T-helper 17 cell (primary cell): Measurements from ENCODE around the gene CETN2. TPM values are rescaled to one million over a fixed set of nuclear protein-coding genes. Genes with fewer than 3 reads are reported as not detected.

ENCODE experiments used
- ATAC-seq: fragments of 150-1000 bp; cut with Tn5 transposase; 2 replicates; pipeline ENCODE4 v1.10.0; 2021; ENCODE audit warnings: mild to moderate bottlenecking, moderate library complexity
- DNase-seq, 3 donors: peaks; one replicate each; pipeline versions ENCODE4 v3.0.0 to v3.0.0-alpha.2; 2020 to 2021
- H3K9me3 ChIP-seq: one replicate; pipeline ENCODE4 v1.7.0; 2013; ENCODE audit warnings: low read length, mild to moderate bottlenecking; ENCODE audit not compliant: control insufficient read depth, poor library complexity, severe bottlenecking
- H3K27ac Mint-ChIP-seq: one replicate; pipeline ENCODE4 v1.8.0; 2022; ENCODE audit warnings: mild to moderate bottlenecking, moderate library complexity, mixed read lengths
- H3K27me3 Mint-ChIP-seq: one replicate; pipeline ENCODE4 v1.8.0; 2022; ENCODE audit warnings: mixed read lengths
- H3K36me3 Mint-ChIP-seq: one replicate; pipeline ENCODE4 v1.8.0; 2022; ENCODE audit warnings: low read depth, mixed read lengths
- H3K4me1 Mint-ChIP-seq: one replicate; pipeline ENCODE4 v1.8.0; 2022; ENCODE audit warnings: mild to moderate bottlenecking, mixed read lengths
- H3K4me3 Mint-ChIP-seq: one replicate; pipeline ENCODE4 v1.8.0; 2022; ENCODE audit warnings: mild to moderate bottlenecking, moderate library complexity, mixed read lengths
- total RNA-seq, 4 donors: library from RNA in 2 of 4; stranded (reverse) in 2 of 4; gene quantifications; one replicate each; pipeline ENCODE4 v1.2.3 and lab custom pipeline; 2022 to 2026

CETN2 gene
- total RNA-seq (1 to 10 TPM; 7.5 to 9.4 TPM), total RNA-seq (lab: John Stamatoyannopoulos, UW) (6.5 to 9.9 reads per million in 2 donors)

DNA sequence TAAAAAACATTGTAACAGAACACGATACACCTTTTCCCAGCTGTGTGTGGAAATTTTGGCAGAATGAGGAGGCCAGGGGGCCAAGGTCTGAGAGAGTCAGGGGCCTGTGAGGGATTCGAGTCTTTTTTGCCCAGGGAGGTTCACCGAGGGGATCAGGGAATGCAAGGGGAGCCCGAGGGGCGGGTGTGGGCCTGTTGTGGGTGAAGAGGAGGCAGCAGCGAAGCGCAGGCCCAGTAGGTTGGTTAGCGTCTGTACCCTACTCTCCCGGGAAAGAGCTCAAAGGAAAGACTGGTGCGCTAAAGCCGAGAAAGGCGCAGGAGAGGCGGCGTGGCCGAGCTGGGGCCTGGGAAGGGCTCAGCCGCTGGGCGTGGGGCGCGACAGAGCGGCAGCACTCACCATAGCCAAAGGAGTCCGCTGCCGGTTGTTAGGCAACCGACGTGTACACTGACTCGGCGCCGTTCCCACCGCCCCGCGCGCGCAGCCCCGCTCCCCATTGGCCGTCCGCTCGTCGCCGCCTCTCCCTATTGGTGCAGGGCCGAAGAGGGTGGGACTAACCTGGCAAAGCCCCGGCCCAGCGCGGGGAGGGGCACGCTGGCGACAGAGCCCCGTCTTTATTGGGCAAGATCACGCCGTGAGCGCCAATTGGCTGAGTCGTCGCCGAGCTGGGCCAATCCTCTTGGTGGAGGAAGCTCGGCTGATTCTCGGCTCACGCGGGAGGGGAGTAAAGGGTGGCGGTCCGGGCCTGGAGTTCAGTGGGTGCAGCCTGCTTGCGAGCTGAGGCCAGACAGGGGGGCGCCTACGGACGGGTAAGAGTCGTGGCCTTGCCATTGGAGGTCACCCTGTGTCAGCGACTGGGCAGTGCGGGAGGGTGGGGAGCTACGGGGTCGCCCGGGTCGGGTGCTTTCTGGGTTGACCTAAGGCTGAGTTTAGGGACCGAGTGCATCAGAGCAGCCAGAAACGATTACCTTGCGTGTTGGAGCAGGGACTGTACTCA, at the start of gene CETN2, which contains the start of gene NSDHL:
CETN2 (minus strand) TSS at position 446 of the 994 bp plus-strand sequence; CDS start at position 399, 47 bp downstream.
NSDHL (plus strand) TSS at position 752 of the 994 bp plus-strand sequence. CDS start 15,262 bp downstream, outside the sequence.
- ATAC-seq: peak; percentile 98
- H3K36me3 Mint-ChIP-seq: peaks cover 2% of the 10 kb centered on the region
- DNase-seq: peak; percentile 86 to 90 (median 89)
- peaks cover 11% of the 10 kb centered on the region for H3K4me1 Mint-ChIP-seq
- H3K27ac Mint-ChIP-seq: peak within 1 kb of the TSS; percentile 95
- H3K27me3 Mint-ChIP-seq: no peaks in the 10 kb centered on the region
- peak within 1 kb of the TSS; percentile 94 for H3K4me3 Mint-ChIP-seq
- H3K9me3 ChIP-seq: no peaks in the 10 kb centered on the region

DNA sequence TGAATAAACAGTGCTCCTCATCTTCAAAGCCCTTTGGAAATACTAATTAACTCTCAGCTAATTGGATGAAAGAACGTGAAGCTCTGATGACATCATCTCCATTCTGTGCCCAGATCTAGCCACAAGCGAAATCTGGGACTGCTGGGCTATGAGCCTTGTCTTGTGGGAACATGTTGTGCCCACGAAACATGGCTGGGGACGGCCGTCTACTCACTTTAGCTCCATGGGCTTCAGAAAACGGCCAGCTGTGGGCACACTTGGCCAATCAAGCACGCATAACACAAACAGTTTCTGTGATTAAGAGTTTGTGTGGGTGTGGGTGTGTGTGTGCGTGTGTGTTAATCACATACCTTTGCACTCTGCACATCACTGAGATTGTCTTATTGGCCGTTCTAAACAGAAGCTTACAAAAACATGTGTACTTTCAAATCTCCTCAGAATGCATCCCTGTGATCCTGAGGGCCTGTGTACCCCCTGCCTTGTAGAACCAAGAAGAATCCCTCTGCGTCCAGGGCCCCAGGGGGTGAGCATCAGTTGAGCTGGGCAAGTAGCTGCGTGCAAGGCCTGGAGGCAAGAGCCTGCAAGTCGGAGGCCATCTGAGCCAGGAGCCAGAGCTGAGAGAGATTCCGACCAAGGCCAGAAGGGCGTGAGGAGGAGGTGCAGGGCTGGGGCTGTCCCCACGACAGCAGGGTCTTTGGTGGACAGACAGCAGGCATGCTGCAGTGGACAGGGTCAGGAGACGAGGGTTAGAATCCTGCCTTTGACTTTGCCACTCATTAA, 48.6 kb upstream of the CETN2 start:
- no peaks in the 10 kb centered on the region for H3K4me1 Mint-ChIP-seq
- DNase-seq (no peak), ATAC-seq (no peak)
- H3K9me3 ChIP-seq: no peaks in the 10 kb centered on the region
- no peaks in the 10 kb centered on the region for H3K36me3 Mint-ChIP-seq
- no peak overlapping the region for H3K27ac Mint-ChIP-seq
- H3K27me3 Mint-ChIP-seq: peaks cover 5% of the 10 kb centered on the region
- H3K4me3 Mint-ChIP-seq: no peak overlapping the region

- ATAC-seq (no peak), DNase-seq (no peak)
- Mint-ChIP-seq H3K27ac (no peak overlapping the region), H3K27me3 (peaks cover 5% of the 10 kb centered on the region), H3K4me1 (peaks cover 3% of the 10 kb centered on the region), H3K36me3 (no peaks in the 10 kb centered on the region), H3K4me3 (no peak overlapping the region)
- H3K9me3 ChIP-seq: no peaks in the 10 kb centered on the region
Measured at GRCh38 chrX:152876931-152877840, 46.6 kb upstream of the CETN2 start.

DNA sequence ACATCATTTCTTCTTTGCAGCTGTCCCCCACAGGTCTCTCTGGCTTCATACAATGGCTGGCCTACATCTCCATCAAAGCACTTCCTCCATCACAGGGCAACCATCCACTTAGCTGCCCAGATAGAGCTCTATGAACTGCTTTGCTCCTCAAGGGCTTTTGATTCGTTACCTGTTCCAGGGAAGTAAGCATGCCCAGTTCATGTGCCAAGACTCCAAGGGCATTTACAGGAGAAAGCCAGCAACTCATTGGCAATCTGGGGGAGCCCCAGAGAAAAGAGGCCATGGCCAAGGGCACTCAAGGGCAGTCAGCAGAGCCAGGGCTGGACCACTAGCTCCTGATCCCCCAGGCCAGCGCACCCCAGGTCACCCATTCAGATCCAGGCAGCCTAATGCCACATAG, 42.8 kb upstream of the CETN2 start:
- ATAC-seq (no peak), DNase-seq (no peak)
- Mint-ChIP-seq H3K4me1 (peaks cover 7% of the 10 kb centered on the region), H3K27me3 (no peaks in the 10 kb centered on the region), H3K27ac (no peak overlapping the region), H3K4me3 (peak overlapping the region; percentile 26), H3K36me3 (no peaks in the 10 kb centered on the region)
- no peaks in the 10 kb centered on the region for H3K9me3 ChIP-seq

- Mint-ChIP-seq H3K4me3 (no peak overlapping the region), H3K27ac (no peak overlapping the region), H3K27me3 (no peaks in the 10 kb centered on the region), H3K36me3 (no peaks in the 10 kb centered on the region), H3K4me1 (peaks cover 7% of the 10 kb centered on the region)
- DNase-seq: no peak
- no peak for ATAC-seq
- H3K9me3 ChIP-seq: no peaks in the 10 kb centered on the region
Measured at GRCh38 chrX:152872522-152872921, 42.0 kb upstream of the CETN2 start.

- no peaks in the 10 kb centered on the region for H3K27me3 Mint-ChIP-seq
- DNase-seq (no peak), ATAC-seq (no peak)
- H3K27ac Mint-ChIP-seq: no peak overlapping the region
- H3K36me3 Mint-ChIP-seq: no peaks in the 10 kb centered on the region
- no peaks in the 10 kb centered on the region for H3K9me3 ChIP-seq
- no peak overlapping the region for H3K4me3 Mint-ChIP-seq
- peaks cover 7% of the 10 kb centered on the region for H3K4me1 Mint-ChIP-seq
Measured at GRCh38 chrX:152871260-152871659, 40.7 kb upstream of the CETN2 start.

- H3K4me3 Mint-ChIP-seq: no peak overlapping the region
- DNase-seq (no peak), ATAC-seq (no peak)
- H3K9me3 ChIP-seq: no peaks in the 10 kb centered on the region
- no peaks in the 10 kb centered on the region for H3K36me3 Mint-ChIP-seq
- H3K4me1 Mint-ChIP-seq: peaks cover 7% of the 10 kb centered on the region
- H3K27ac Mint-ChIP-seq: no peak overlapping the region
- no peaks in the 10 kb centered on the region for H3K27me3 Mint-ChIP-seq
Measured at GRCh38 chrX:152869972-152870371, 39.4 kb upstream of the CETN2 start.

DNA sequence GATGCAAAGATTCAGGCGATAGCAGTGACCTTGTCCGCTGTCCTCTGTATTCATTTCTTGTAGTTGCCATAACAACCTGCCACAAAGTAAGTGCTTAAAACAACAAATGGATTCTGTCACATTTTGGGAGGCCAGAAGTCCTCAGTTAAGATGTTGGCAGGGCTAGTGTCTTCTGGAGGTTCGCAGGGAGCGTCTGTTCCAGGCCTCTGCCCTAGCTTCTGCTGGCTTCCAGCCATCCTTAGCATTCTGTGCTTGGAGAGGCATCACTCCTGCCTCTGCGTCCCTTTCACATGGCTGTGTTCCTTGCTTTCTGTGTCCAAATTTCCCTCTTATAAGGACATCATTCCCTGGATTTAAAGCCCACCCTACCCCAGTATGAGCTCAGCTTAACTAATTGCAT, 35.8 kb upstream of the CETN2 start:
- ATAC-seq (no peak), DNase-seq (no peak)
- Mint-ChIP-seq H3K27me3 (no peaks in the 10 kb centered on the region), H3K36me3 (no peaks in the 10 kb centered on the region), H3K4me1 (no peaks in the 10 kb centered on the region), H3K4me3 (no peak overlapping the region), H3K27ac (no peak overlapping the region)
- H3K9me3 ChIP-seq: no peaks in the 10 kb centered on the region

GRCh38 chrX:152865232-152865920, 34.8 kb upstream of the CETN2 start:
- ATAC-seq: no peak
- no peaks in the 10 kb centered on the region for H3K4me1 Mint-ChIP-seq
- no peaks in the 10 kb centered on the region for H3K27me3 Mint-ChIP-seq
- DNase-seq: no peak
- no peaks in the 10 kb centered on the region for H3K9me3 ChIP-seq
- no peaks in the 10 kb centered on the region for H3K36me3 Mint-ChIP-seq
- H3K27ac Mint-ChIP-seq: no peak overlapping the region
- no peak overlapping the region for H3K4me3 Mint-ChIP-seq

GRCh38 chrX:152861826-152862225, 31.3 kb upstream of the CETN2 start:
- H3K36me3 Mint-ChIP-seq: no peaks in the 10 kb centered on the region
- no peaks in the 10 kb centered on the region for H3K9me3 ChIP-seq
- H3K4me3 Mint-ChIP-seq: no peak overlapping the region
- no peaks in the 10 kb centered on the region for H3K27me3 Mint-ChIP-seq
- H3K4me1 Mint-ChIP-seq: no peaks in the 10 kb centered on the region
- H3K27ac Mint-ChIP-seq: no peak overlapping the region
- no peak for DNase-seq
- no peak for ATAC-seq

GRCh38 chrX:152861116-152861515, 30.6 kb upstream of the CETN2 start:
- no peak for DNase-seq
- Mint-ChIP-seq H3K27me3 (no peaks in the 10 kb centered on the region), H3K27ac (no peak overlapping the region), H3K36me3 (no peaks in the 10 kb centered on the region), H3K4me1 (no peaks in the 10 kb centered on the region), H3K4me3 (no peak overlapping the region)
- ATAC-seq: no peak
- no peaks in the 10 kb centered on the region for H3K9me3 ChIP-seq

- H3K27ac Mint-ChIP-seq: no peak overlapping the region
- no peak for ATAC-seq
- peaks cover 6% of the 10 kb centered on the region for H3K4me1 Mint-ChIP-seq
Measured at GRCh38 chrX:152853986-152854385, 23.4 kb upstream of the CETN2 start.

More at GRCh38 chrX:152853986-152854385, 23.4 kb upstream of the CETN2 start:
- H3K27me3 Mint-ChIP-seq: no peaks in the 10 kb centered on the region
- DNase-seq: no peak
- no peak overlapping the region for H3K4me3 Mint-ChIP-seq
- no peaks in the 10 kb centered on the region for H3K9me3 ChIP-seq
- peaks cover 6% of the 10 kb centered on the region for H3K36me3 Mint-ChIP-seq
